HCEC 1CT (cell line): ENCODE results near the gene BCL2L13.
"Not testable (repeated sequence)": the region's sequence is repeated elsewhere in the genome, so short reads cannot be mapped to it uniquely, and the experiment has no call there.

ENCODE experiments used
- DNase-seq: peaks from one replicate; pipeline ENCODE4 v3.0.0-alpha.2; 2017

The BCL2L13 gene

DNA sequence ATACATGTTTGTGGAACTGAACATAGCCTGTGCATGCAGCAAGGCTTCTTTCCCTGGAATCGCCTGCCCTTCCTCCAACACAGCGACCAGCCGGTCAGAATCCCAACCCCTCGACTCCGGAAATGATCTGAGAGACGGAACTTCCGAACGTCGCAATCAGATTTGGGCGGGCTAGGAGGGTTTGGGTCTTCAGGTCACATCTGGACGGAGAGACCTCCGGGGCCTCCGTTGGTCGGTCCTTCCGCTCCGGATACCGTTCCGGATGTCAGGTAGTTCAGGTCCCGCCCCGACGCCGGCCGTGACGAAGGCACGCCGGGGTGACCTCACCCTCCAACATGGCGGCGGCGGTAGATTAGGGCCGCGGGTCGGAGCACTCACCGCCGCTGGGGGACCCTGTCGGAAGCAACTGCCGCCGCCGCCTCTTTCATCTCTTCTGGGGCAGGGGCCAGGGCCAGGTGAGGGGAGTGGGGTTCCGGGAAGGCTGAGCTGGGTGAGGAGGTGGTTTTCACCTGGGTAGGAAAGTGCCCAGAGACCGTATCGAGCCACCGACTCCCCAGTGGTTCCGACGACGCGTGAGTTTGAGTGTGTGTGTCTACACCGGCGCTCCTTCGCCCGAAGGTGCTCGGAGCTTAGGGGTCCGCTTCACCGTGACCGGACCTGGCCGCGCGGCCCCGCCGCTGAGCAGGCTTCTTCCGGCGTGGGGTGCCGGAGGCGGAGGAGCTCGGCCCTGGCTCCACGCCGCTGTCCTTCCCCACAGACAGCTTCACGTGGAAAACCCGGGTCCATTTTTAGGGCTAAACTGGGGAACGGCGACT lies at the start of gene BCL2L13:
BCL2L13 (plus strand) TSS at position 326 of the 815 bp plus-strand sequence. CDS start 16,955 bp downstream, outside the sequence.
- peak; percentile 84 for DNase-seq

DNA sequence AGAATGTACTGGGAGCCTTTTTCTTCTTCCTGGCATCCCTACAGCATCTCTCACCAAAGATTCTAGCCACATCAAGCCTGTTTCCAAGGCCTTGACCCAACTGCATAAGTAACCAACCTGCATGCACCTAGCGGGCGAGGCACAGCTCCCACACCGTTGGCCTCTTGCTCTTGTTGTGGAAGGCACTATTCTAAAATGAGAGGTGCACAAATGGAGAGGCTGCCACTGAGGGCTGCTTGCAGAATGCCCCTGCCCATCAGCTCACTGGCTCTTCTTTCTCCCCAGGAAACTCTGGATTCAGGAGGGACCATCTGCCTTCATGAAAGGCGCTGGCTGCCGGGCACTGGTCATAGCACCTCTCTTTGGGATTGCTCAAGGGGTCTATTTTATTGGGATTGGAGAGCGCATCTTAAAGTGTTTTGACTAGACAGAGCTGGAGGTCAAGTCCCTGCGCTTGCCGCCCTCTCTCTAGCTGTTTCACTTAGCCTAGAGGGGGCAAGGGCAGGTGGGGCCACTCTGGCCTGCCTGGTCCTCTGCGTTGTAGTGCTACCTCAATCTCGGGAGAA lies 48.7 kb upstream of the BCL2L13 start:
- DNase-seq, result no peak

- no peak for DNase-seq
These were observed 48.0 kb upstream of the BCL2L13 start for GRCh38 chr22:17590586-17590985.

- no peak for DNase-seq
These were observed 46.4 kb upstream of the BCL2L13 start for GRCh38 chr22:17592201-17592600.

- no peak for DNase-seq
These were observed 42.3 kb upstream of the BCL2L13 start for GRCh38 chr22:17596226-17596625.

GRCh38 chr22:17597217-17597616 lies 41.3 kb upstream of the BCL2L13 start:
- DNase-seq, result no peak

DNA sequence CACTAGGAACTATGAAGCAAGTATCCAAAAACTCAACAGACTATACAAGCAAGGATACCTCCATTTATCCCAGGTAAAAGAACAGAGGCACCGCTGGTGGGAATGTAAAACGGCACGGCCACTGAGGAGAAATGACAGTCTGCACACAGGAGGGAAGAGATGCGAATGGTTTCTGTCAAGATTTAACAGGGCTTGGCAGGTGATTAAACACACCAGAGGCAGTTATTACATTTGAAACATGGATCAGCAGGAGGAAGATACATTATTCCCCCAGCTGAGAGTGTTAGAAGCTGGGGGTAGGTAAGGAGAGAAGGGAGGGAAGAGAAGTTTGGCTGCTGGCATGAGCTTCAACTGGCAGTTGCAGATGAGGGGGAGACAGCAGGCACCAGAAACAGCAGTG lies 40.2 kb upstream of the BCL2L13 start:
- no peak for DNase-seq

- DNase-seq, result no peak
These were observed 37.5 kb upstream of the BCL2L13 start for GRCh38 chr22:17601031-17601430.

DNA sequence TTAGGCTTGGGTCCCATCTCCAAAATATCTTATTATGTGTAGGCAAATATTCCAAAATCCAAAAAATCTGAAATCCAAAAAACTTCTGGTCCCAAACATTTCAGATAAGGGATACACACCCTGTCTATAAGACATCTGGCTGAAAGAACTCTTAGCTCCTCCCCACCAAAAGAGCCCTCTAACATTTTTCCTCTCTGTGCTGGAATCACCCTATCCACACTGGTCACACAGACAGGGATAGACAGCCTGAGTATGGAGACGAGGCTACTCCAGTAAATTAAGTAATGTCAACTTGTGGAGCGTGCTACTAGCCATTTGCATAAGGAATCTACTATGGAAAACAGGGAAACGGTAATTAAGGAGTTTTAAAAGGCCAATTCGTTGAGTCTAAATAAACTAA lies 34.9 kb upstream of the BCL2L13 start:
- DNase-seq, result no peak

- no peak for DNase-seq
These were observed 32.1 kb upstream of the BCL2L13 start for GRCh38 chr22:17606496-17606895.

- no peak for DNase-seq
These were observed 30.6 kb upstream of the BCL2L13 start for GRCh38 chr22:17607891-17608521.

DNA sequence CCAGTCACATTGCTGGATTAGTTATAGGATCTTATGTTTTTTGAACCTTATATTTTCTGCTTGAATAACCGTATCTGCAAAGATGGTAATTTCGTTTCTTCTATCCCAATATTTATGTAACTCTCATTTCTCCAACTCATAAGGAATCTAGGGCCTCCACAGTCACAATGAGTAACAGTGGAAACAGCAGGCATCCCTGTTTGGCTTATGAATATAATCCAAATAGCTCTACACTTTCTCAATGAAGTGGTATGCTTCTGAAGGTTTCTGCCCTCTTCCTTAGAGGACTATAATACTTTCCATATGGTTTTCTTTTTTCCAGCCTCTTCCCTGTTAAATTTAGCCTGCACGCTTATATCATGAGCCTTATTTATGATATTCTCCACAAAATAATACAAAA lies 26.5 kb upstream of the BCL2L13 start:
- DNase-seq, result no peak

- no peak for DNase-seq
These were observed 25.3 kb upstream of the BCL2L13 start for GRCh38 chr22:17613280-17613679.

DNA sequence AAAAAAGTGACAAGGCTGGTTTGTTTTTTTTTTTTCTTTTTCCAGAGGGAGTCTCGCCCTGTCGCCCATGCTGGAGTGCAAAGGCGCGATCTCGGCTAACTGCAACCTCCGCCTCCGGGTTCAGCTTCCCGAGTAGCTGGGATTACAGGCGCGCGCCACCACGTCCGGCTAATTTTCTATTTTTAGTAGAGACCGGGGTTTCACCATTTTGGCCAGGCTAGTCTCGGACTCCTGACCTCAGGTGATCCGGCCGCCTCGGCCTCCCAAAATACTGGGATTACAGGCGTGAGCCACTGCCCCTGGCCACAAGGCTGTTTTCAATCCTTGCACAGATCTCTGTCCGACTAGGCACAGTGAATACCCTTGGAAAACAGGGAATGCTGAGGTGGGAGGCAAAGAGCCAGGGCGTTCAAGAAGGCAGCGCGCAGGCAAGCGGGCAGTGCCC lies 10.6 kb upstream of the BCL2L13 start:
- no peak for DNase-seq

- peak; percentile 95 for DNase-seq
These were observed 10.0 kb upstream of the BCL2L13 start, which contains the start of gene ATP6V1E1 for GRCh38 chr22:17628406-17629172. ATP6V1E1 (minus strand) TSS chr22:17628749; CDS start chr22:17628635, 114 bp downstream.

DNA sequence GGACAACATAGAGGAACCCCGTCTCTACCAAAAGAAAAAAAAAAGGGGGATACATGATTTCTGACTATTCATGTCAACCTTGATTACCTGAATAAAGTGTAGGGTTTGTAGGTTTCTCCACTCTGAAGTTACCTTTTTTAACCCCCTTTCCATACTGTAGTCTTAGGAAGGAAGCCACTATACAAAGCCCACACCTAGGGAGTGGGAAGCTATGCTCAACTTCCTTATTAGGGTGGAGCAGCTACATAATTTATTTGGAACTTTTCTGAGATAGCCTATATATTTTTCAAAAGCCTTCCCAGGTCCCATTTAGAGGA lies 9.4 kb upstream of the BCL2L13 start:
- no peak for DNase-seq

- DNase-seq, result no peak
These were observed 8.9 kb upstream of the BCL2L13 start for GRCh38 chr22:17629641-17630040.

DNA sequence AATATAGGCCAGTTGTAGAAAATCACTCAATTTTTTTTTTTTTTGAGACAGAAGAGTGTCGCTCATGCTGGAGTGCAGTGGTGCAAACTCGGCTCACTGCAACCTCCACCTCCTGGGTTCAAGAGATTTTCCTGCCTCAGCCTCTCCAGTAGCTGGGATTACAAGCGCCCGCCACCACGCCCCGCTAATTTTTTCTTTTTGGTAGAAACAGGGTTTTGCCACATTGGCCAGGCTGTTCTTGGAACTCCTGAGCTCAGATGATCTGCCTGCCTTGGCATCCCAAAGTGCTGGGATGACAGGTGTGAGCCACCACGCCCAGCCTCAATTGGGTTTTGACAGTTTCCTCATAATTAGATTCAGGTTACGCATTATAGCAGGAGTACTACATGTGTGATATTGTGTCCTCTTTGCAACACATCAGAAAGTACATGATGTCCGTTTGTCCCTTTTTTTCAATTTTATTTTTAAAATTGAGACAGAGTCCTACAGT lies 7.4 kb upstream of the BCL2L13 start:
- DNase-seq, result no peak

DNA sequence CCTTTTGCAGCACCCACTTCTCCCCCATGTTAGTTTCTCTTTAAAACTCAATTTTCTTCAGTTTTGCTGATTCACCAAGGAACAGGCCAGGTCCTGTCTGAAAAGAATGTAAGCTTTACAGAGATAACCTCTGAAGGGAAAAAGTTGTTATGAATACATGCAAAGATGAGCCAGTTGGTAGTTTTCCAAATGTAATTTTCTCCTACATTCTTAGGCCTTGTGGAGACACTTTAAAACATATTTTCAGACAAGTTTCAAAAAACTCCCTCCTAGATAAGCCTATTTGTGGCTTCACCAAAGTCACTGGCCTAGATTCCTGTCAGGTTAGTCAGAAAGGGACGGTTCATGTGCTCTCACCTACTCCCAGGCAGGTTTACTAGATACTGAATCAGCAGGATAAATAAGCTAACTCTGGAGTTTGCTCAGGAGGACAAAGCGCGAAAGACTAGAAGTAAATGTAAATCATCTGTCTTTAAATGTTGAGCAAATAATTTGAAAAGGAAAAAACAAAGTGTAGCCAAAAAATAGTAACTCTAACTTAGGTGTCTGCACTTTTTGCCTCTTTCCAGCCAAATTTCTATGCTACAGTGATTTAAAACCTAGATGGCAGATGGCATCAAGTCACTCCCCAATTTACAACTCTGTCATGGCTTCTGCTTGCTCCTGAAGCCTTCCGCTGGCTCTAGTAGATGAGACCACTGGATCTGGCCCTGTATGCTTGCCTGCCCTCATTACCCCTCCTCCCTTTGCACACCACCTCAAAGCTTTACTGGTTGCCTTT lies 5.2 kb upstream of the BCL2L13 start:
- DNase-seq, result peak; percentile 22

DNA sequence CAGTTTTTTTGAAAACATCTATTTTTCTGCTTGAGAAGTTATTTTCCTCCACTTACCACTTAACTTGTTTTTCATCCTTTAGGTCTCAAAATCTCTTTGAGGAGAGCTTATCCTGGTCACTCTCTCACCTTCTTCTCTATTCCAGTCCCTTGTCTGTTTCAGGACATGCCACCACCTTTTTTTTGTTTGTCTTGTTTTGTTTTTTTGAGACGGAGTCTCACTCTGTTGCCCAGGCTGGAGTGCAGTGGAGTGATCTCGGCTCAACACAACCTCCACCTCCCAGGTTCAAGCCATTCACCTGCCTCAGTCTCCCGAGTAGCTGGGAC lies 4.6 kb upstream of the BCL2L13 start:
- no peak for DNase-seq

DNA sequence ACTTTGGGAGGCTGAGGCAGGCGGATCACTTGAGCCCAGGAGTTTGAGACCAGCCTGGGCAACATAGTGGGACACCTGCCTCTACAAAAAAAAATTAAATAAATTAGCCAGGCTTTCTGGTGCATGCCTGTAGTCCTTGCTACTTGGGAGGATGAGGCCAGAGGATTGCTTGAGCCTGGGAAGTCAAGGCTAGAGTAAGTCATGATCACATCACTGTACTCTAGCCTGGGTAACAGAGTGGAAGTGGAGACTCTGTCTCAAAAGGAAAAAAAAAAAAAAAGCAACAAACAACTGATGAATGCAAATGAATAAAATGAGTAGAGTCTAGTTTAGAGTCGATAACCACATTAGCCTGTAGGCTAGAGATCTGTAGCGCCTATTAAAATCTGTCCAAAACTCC lies 3.9 kb upstream of the BCL2L13 start:
- DNase-seq, result peak; percentile 72

GRCh38 chr22:17636850-17637249 lies 1.7 kb upstream of the BCL2L13 start:
- DNase-seq, result not testable (repeated sequence)
